Stimulated activated CD4-positive, alpha-beta T cell treated with anti-CD3 and anti-CD28 coated beads, Interleukin-1b, Interleukin-23, amount 100 ng/mL, for 48 hours (primary cell): ENCODE measurements around the gene FAM149A.

Experiments
- DNase-seq: peaks from one replicate; pipeline ENCODE4 v3.0.0-alpha.2; 2020

FAM149A gene

GRCh38 chr4:186159613-186160012 lies 55.1 kb downstream of the FAM149A start:
- no peak for DNase-seq

DNA sequence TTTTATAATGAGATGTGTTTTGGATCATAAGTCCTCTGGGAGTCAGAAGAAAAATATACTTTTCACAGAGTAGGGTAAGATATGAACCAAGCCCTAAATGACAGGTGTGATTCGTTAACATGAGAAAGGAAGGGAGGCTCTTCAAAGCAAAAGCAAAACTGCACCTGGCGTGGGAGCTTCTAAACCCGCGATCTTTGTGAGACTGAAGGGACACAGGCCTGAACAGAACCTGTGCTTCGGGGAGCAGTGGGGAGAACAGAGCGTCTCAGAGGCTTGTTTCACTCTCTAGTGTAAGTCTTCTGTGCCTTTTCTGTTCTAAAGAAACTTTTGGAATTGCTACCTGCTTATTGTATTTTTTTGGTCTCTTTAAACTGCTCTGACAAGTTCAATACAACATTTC lies 56.6 kb downstream of the FAM149A start:
- peak; percentile 46 for DNase-seq

- no peak for DNase-seq
Observed at GRCh38 chr4:186166852-186167512, 62.5 kb downstream of the FAM149A start.

DNA sequence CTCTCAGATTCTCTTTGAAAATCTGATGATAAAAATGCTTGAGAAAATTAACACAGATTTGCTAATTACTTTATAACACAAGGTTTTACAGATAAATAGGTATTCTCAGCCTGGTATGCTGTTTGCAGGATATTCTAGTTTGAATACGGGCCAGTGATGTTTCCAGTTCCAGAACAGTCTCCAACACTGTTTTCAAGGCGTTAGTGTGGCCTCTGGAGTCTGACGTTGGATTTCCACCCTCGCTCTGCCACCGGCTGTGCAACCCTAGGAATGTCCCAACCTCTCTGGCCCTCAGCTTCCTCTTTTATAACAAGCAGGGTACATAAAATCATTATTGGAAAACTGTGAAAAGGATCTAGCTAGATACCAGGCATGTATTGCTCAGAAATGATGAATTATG lies 63.1 kb downstream of the FAM149A start:
- no peak for DNase-seq

GRCh38 chr4:186168750-186169149 lies 64.2 kb downstream of the FAM149A start:
- DNase-seq = no peak

DNA sequence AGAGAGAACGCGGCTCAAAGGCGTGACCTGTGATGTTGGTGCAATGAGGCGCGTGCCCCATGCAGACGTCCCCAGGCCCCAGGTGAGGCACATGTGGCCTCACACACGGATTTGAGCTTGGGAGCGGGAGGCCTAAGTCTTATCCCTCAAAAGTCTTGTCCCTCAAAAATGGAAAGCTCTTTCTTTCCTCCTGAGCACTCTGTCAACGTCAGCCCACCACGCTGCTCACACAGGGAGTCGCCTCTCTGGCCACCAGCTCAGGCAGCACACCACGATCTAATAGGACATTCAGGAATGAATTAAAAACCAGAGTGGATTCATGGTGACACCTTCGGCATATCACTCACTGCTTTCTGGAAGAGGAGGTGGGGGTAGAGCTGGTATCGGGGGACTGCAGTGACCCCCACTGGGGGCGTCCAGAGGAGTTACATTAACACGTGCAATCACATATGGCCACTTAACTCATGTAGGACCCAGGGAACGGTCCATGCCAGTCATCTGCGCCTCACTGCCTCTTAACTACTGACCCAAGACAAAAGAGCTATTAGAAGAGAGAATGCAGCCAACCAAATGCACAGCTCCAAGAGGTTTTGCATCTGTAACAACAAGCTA lies 64.9 kb downstream of the FAM149A start:
- DNase-seq = no peak

DNA sequence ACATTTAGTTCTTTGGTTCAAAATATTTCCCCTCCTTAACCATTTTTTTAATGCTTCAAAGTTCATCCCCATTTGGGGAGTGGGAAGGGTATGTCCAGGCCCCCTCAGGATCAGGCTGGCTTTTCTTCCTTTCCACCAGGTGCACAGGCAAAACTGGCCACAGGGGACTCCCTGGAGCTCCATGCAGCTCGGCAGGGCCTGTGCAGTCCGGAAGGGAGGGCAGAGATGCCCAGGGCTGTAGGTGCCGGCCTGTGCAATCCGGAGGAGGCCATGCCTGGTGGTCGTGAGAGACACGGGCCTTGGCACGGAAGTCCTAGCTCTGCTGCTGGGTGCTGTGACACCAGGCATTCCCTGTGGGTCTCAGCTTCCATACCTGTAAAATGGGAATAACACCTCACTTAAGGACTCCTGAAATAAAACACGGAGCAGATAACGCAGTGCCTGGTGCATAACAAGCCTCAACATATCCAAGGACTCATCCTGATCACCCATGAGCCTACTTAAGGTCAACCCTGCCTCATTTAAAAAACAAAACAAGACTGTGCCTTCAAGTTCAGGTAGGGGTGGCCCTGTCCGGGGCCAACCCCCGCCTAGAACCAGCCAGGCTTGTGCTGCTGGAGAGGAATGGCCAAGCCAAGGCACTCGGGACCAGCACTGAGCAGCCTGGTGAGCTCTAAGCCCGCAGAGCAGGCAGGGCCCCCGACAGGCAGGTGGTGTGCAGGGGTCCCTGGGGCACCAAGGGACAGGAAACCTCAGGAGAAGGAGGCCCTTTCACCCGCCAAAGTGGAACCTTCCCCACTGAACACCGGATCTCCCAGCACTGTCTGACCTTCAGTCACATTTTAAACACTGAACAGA lies 65.7 kb downstream of the FAM149A start:
- DNase-seq = no peak

DNA sequence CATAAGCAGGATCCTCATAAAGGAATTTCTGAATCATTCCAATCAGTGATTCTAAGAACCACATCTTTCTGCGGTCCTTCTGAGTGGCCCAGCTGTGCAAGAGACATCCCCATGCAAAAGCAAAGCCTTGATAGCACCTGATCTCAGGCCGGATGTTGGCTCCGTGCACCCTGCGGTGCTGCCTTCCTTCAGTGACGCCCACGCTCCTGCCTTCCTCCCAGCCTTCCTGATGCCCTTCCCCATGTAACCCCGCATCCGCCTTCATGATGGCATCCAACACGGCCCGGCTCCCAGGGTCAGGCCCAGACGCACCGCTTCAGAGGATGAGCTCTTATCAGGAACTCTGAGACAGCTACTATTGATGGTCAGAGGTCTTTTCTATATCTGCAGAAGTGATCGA lies 66.5 kb downstream of the FAM149A start:
- DNase-seq = no peak

DNA sequence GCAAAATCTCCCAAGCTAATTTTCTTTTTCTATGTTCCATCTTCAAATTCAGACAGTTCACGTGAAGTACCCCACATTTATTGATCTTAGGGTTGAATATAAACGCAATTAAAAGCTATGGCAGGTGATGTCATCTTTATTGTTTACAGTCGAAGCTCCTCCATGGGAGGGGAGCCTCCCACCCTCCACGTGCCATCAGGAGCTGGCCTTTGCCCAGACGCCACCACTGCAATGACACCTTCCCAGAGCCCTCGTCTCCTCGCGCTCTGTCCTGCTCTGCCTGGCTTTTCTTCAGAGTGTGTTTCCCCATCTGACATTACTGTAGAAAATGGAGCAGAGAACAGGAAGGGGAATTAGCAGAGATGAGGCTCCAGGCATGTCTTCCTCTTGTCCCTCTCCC lies 68.0 kb downstream of the FAM149A start:
- DNase-seq = no peak

DNA sequence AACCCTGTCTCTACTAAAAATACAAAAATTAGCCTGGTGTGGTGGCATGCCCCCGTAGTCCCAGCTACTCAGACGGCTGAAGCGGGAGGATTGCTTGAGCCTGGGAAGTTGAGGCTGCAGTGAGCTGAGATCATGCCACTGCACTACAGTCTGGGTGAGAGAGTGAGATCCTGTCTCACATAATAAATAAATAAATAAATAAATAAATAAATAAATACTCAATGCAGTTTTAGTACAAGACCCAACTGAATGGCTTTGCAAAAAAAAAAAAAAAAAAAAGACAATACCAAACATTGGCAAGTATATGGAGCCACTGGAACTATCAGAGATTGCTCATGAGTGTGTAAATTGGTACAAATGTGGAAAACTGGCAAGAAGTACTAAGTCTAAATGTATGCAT lies 83.6 kb downstream of the FAM149A start:
- no peak for DNase-seq

DNA sequence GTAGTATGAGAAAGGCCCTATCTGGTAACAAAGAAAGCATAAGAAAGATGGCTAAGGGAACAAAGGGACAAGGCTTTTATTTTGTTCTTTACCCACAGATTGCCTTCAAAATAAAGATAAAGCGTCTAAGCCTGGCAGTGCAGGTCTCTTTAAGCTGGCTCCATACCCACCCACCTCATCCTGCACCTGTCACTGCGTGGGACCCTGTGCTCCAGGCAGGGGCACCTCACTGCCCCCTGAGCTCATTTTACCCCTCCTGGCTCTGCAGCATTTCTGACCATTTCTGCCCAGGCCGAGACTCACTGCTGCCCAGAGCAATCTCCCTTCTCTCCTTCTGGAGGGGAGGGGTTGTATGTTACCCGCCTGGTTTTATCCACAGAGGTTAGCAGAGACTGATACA lies 85.2 kb downstream of the FAM149A start:
- no peak for DNase-seq

GRCh38 chr4:186190581-186191199 lies 86.2 kb downstream of the FAM149A start:
- DNase-seq = peak; percentile 35

DNA sequence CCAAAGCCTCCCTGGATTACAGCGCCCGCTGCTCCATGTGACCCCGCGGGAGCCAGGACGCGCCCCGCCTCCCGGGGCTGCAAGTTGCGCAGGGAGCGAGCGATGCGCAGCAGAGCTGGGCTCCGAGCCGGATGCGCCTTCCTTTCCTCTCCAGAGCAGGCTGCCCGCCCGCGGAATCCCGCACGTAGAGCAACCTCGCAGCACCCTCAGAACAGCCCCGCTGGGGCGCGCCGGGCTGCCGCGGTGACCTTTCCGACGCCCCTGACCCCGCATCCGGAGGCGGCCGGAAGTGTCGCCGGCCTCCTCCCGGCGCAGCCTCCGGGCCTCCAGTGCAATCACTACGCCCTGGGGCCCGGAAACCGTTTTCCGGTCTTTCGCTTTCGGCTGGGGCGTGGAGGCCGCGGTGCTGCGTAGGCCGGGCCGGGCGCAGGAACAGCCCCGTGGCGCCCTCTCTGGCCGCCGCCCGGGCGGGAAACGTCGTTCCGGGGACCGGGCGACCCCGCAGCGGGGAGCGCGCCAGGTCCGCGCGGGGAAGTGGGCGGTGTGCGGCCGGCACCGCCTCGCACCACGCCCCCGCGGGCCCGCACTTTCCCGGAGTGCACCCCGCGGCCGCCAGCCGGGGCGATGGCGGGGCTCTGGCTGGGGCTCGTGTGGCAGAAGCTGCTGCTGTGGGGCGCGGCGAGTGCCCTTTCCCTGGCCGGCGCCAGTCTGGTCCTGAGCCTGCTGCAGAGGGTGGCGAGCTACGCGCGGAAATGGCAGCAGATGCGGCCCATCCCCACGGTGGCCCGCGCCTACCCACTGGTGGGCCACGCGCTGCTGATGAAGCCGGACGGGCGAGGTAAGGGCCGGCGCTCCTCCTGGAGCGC lies 86.9 kb downstream of the FAM149A start, which contains the start of gene CYP4V2:
CYP4V2 (plus strand) TSS at position 368 of the 866 bp plus-strand sequence; CDS start at position 625, 257 bp downstream.
- DNase-seq = peak; percentile 88

DNA sequence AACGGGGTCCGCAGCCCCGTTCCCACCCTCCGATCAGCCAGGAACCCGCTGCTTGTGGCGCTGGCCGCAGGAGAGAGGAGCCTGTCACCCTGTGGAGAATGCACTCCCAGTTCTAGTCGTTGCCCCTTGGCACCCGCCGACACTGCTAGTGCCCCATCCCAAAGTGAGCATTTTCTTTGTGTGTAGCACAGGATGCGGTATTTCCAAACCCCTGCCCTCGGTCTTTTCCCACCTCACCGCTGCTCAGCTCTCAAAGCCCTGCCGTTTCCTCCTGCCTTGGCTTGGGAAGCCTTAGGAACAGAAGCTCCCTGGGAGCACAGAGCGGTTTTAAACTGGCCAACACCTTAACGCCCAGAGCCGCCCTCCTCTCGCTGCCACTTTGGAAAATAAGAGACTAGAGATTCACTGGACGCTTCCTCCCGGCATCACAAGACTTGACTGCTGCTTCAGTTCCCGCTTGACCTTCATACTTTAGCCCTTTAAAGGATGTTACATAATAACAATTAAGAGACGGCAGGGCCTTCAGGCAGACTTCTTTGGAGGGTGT lies 87.6 kb downstream of the FAM149A start:
- peak; percentile 37 for DNase-seq

- DNase-seq = no peak
Observed at GRCh38 chr4:186193851-186194250, 89.3 kb downstream of the FAM149A start.

GRCh38 chr4:186196063-186196462 lies 91.6 kb downstream of the FAM149A start:
- DNase-seq = no peak

DNA sequence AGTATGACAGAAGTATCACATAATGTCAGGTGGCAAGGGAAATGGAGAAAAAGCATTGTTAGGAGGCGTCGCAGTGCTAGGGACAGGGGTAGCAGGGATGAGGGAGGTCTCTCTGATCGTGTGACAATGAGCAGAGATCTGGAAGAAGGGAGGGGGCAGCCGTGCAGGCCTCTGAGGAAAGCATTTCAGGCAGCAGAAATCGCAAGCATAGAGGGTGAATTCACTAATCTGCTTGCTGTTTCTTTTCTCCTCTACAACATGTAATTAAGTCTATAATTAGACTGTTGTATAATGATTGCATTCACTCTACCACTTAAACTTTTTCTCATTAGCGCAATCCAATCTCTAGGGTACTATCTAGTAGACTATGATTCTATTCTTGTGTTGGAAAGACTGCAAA lies 96.0 kb downstream of the FAM149A start:
- no peak for DNase-seq

GRCh38 chr4:186201010-186201409 lies 96.5 kb downstream of the FAM149A start:
- DNase-seq = no peak

DNA sequence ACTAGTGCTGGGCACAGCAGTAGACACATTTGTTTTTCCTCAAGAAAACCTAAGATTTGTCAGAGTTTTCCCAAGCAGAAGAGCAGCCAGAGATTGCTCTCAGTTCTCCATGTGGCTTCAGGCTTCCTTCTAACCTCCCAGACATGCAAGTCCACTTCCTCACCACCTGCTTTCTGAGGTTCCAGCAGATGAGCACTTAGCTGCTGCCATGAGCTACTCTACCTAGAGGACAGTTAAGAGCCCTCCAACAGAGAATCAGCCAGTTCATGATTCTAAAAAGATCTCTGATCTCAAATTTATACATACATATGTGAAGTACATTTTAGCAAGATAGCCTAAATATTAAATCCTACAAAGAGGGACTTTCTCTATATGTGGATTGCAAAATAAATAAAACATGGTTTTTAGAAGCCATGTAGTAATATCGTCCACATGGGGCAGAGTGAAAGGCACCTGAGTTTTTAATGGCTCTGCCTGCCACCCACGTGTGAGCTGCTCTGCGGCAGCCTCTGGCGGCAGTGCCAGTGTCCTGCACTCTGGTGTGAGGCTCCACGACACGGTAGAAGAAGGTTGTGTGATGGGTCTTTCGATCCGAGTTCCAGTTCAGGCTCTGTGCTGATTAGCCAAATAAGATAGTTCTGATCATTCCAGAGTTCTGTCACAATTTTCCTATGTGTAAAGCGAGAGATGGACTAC lies 97.2 kb downstream of the FAM149A start:
- peak; percentile 72 for DNase-seq

DNA sequence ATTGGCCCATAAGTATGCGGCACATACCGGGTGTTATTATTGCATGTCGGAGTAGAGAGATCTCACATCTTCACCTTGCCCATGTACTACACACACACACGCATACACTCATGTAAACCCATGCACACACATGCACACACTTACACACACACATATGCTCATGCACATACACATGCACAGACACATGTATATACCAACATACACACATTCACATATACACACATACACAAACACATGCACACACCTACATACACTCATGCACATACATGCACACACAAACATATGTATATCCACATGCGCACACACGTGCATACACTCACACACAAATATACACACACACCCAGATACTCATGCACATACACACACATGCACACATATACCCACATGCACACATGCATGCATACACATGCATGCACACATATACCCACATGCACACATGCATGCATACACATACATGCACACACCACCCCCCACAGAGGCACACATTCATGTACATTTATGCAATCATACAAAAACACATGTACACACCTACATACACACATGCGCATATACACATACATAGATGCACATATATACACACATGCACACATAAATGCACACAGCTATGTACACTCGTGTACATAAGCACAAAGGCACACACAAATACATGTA lies 98.1 kb downstream of the FAM149A start:
- no peak for DNase-seq

DNA sequence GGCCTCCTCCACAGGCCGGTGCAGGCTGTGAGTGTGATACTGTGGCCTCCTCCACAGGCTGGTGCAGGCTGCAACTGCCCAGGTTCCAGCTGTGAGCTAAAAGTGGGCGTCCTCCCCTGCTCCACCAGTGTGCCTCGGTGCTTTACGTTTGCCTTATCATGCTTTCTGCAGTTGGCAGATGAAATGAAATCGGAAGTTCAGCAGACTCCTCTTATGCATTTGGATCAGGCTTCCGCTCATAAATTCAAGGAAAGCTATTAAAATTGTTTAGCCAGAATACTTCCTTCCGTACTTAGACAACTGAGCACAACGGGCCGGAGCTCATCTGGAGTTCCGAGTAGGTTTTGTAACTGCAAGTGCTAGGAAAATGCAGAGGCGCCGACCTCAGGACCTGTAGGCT lies 98.9 kb downstream of the FAM149A start:
- no peak for DNase-seq
